Measurements from ENCODE around the gene CPNE8.
"Not testable (repeated sequence)": the region's sequence is repeated elsewhere in the genome, so short reads cannot be mapped to it uniquely, and the experiment has no call there.

CPNE8 gene

DNA sequence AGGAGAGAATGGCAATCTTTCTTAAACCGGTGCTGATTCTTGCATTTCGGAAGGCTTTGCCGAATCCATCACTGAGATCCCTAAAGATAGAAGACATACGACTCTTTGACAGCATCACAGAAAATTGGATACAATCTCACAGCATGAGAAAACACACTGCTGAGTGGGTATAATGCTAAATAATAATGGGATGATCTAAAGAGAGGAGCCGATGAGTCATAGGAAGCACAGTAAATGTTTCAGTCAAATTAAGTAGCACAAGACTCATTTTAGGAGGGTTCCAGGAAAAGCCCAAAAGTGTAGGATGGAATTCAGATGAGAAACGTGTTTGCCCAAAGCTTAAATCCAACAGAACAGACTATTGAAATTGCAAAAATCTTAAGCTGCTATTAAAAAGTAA lies 81.7 kb downstream of the CPNE8 start:
- DNase-seq: no peak

DNA sequence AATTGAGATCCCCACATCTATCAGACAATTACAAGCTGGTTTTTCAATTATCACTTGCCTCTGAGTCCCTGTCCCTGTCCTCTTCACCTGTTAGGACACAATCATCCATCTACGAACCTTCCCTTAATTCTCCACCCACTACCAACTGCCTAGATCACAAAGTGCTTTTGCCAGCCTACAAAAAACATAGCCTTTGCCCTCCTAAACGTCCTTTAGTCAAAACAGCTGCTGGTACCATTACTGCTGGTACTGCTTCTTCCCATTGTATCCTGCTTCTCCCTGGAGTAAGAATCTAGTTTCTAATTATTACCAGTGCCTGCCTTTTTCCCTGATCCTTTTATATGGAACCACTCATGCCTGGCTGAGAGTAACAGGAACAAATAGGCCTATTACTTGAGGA lies 82.1 kb downstream of the CPNE8 start:
- no peak for DNase-seq

DNA sequence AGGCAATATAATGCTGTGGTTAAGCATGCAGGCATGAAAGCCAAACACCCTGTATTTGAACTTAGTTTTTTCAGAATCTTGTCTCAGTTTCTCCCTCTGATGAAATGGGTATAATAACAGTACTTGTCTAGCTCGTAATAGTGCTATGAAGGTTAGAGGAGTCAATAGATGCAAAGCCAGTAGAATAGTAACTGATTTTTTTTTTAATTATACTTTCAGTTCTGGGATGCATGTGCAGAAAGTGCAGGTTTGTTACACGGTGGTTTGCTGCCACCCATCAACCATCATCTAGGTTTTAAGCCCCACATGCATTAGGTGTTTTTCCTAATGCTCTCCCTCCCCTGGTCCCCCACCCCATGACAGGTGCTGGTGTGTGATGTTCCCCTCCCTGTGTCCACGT lies 87.4 kb downstream of the CPNE8 start:
- no peak for DNase-seq

DNA sequence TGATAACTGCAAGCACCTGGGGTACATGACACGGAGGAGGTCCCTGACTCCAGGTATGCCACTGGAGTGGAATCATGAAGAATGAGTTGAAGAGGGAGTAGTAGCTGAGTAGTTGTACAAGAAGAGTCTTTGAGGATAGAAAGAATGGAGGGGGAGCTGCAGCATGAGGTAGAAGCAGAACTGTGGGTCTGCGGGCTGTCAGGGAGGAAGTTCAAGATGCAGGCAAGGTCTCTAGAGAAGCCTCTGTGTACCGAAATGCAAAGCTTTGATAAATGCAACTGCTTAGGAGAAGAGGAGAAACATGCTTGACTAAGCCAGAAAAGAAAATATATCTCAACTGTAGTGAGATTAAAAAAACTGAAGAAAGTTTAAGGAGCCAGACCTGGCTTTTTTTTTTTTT lies 91.5 kb downstream of the CPNE8 start:
- DNase-seq: no peak

DNA sequence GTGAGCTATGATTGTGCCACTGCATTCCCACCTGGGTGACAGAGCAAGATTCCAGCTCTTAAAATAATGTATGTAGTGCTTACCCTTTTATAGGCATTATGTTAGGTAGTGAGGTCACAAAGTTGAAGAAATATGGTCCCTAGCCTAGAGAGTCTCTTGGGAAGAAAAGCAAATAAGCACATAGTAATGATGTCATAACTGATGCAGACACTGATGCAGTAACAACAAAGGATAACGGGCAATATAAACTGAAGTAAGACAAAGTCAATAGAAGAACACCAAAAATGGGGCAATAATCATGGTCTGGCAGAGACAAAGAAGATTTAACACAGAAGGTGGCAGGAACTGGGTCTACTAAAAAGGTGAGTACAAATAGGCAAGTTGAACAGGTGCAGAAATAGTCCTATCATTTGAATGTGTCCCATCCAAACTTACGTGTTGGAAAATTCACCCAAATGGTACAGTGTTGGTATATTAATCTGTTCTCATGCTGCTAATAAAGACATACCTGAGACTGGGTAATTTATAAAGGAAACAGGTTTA lies 93.5 kb downstream of the CPNE8 start:
- no peak for DNase-seq

DNA sequence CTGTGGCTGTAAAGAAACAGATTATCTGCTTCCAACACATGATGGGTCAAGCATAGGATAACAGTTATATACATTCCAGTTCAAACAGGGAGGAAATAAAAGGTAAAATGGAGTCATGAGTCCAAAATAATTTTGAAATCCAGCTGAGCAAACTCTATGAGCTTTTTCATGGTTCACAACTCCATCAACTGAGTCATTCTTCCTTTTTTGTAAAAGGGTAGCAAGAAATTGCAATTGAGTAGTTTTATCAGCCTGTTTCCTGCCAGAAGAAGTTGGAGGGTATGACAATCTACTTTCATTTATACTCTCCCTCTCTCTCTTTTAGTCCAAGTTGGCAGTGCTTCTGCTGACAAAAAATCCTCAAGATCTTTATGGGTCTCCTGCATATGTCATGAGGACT lies 95.6 kb downstream of the CPNE8 start:
- no peak for DNase-seq

DNA sequence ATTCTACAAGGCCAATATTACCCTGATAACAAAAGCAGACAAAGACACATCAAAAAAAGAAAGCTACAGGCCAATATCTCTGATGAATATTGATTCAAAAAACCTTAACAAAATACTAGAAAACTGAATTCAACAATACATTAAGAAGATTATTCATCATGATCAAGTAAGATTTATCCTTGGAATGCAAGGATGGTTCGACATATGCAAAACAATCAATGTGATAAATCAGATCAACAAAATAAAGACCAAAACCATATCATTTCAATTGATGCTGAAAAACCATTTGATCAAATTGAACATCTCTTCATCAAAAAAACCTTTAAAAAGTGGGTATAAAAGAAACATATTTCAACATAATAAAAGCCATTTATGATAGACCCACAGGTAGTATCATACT lies 117.3 kb downstream of the CPNE8 start:
- no peak for DNase-seq

DNA sequence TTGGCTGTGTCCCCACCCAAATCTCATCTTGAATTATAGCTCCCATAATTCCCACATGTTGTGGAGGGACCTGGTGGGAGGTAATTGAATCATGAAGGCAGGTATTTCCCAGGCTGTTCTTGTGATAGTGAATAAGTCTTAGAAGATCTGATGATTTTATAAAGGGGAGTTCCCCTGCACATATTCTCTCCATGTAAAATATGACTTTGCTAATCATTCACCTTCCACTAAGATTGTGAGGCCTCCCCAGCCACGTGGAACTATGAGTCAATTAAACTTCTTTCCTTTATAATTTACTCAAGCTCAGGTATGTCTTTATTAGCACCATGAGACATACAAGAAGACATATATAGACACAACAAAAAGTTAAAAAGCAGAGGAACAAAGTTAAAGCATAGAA lies 120.0 kb downstream of the CPNE8 start:
- DNase-seq: no peak

DNA sequence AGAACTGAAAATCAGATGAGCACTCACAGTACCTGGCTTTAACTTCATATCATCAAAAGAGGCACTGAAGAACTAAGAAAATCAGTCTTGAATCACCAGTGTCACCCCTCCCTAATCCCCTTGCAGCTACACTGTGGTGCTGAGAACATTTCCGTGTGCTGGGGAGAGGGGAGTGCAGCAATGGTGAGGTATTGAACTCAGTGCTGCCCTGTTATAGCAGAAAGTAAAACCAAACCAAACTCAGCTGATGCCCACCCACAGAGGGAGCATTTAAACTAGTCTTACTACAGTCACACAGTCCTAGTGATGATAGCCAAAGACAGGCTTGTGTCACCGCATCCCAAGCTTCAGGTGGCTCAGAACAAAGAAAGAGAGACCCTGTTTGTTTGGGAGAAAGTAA lies 122.1 kb downstream of the CPNE8 start:
- no peak for DNase-seq

DNA sequence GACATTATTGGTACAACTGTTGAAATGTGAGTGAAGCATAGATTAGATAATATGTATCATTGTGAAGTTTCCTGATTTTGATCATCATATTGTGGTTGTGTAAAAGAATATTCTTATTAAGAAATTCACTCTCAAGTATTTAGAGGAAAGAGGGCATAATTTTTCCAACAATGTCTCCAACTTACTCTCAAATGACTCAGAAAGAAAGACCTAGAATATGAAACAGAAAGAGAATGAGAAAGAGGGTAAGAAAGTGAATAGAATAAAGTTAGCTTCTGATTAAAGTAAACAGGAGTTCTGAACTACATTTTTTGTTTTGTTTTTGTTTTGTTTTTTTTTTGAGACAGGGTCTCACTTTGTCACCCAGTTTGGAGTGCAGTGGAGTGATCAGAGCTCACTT lies 123.0 kb downstream of the CPNE8 start:
- DNase-seq: no peak

DNA sequence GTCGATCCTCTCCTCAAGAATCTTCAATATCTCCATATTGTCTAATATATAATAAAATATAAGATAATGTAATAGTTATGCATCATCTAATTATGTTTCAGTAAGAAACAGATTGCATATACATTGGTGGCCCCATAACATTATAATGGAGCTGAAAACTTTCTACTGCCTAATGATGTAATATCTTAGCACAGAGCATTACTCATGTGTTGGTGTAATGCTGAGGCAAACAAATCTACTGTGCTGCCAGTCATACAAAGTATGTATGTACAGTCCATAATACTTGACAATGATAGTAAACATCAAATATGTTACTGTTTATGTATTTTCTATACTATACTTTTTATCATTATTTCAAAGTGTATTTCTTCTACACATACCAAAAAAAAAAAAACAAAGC lies 128.7 kb downstream of the CPNE8 start:
- no peak for DNase-seq

DNA sequence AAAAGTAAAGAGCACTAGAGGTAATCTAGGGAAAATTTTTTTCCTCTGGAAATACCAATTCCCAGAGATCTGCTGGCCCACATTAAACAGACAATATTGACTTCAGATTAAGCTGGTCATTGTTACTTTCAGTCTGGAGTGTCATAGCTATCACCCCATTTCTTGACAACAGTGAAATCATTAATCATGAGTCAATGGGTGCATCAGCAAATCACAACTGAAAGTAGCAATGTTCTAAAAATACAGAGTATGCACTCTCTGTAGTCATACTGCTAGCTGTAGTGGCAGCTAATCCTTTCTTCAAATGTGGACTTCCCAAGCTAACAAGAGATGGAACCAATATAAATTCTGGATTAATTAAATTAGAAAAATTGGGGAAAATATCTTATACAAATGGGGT lies 129.9 kb downstream of the CPNE8 start:
- DNase-seq: peak in 1 of 5 experiments; percentile 2

DNA sequence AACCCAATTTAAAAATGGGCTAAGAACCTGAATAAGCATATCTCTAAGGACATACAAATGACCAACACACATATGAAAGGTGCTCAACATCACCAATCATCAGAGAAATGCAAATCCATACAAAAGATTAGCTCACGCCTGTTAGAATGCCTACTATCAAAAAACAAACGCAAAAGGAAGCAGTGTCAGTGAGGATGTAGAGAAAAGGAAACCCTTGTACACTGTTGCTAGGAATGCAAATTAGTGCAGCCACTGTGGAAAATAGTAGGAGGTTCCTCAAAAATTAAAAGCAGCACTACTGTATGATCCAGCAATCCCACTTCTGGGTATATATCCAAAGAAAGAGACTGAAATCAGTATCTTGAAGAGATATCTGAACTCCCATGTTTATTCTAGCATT lies 133.0 kb downstream of the CPNE8 start:
- no peak for DNase-seq

DNA sequence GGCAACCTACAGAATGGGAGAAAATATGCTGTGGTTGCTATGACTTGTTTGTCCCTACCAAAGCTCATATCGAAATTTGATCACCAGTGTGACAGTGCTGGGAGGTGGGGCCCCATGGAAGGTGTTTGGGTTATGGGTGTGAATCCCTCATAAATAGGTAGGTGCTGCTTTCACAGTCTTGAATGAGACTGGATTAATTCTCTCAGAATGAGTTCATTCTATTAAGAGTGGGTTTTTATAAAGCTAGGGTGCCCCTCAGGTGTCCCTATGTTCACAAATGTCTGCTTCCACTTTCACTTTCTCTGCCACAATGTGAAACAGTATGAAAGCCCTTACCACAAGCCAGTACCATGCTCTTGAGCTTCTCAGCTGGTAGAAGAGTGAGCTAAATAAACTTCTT lies 133.5 kb downstream of the CPNE8 start:
- DNase-seq: peak in 2 of 5 experiments; percentile 10 to 78

DNA sequence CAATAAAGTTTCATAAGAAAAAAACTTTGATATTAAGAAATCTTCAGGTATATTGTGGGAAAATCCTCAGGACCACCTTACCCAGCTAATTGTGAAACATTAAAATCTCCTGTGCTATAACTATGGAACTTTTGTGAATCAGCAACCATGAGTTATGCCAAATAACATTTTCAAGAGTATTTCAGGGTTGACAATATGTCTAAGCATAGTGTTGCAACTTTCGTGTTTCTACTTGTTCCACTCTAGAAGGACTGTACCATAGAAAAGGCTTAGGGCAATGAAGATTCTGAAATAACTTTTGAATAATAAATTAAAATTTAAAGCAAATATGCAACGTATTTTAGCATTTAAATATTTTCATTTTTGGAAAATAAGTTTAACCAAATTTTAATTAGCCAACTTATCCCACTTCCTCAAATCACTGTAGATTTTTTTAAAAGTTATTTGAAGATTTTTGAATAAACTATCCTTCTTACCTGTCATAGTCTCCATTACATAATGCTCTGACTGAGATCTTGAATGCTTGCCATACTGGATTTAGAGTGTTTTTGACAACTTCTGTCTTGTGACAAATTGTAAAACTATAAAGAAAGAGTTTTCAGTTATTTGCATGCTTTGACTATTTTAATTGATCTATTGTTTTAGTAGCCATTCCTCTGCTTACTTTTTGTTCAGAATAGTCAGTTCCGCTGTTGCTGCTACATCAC lies 143.6 kb downstream of the CPNE8 start:
- DNase-seq: no peak

DNA sequence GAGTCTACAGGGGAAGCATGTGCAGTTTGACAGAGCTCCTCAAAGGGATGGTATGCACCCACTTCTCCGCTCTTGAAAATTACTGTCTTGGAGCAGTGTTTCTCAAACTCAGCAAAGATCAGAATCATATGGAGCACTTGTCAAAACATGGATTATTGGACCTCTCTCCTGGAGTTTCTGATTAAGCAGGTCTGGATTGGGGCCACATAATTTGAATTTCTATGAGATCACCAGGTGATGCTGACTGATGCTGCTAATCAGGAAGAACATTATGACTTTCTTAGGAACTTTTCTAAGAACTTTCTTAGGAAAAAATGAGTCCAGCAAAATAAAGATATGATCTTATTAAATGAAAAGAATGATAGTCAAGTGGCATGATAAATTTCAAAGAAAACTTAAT lies 144.3 kb downstream of the CPNE8 start:
- DNase-seq: no peak

DNA sequence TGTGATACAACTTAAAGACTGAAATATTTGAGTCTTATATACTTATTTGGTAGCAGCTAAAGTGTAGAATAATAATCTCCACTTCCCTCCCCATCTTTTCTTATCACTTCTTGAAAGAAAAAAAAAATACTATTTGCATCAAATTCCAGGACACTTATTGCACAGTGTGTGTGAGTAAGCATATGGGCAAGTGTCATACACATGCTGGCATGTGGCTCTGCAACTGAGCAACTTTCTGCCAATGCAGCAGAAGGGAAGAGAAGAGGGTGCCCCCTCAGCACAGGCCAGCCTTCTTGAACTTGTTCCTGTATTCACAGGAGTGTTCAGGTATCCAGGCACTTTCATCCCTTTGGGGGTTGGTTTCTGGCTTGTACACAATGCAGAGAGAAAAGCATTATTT lies 145.8 kb downstream of the CPNE8 start:
- no peak for DNase-seq

DNA sequence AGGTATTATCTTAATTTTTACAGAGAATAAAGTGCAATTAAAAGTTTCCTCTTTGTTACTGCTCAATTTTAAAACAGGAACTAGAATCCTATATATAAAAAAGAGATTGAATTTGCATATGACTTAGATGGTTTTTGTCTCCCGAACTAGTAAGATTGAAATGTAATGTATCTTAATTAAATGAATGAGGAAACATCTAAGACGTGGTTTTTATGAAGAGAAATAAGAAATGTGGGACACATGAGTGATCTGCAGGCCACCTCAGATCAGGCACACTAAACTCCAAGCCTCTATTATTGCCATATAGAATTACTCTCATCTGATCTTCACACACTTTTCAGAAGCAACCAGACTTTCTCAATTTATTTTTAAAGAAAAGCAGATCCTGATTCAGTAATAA lies 158.6 kb downstream of the CPNE8 start:
- no peak for DNase-seq

DNA sequence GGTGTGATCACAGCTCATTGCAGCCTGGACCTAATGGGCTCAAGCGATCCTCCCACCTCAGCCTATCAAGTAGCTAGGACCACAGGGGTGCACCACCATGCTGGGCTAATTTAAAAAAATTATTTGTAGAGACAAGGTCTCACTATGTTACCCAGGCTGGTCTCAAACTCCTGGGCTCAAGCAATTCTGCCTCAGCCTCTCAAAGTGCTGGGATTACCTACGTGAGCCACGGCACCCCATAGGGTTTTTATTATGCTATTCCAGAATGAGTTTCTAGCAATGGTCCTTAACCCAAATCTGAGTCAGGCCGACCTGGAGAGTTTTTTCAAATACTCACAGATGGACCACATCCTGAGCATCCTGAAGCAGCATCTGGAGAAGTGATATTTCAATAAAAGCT lies 159.8 kb downstream of the CPNE8 start:
- no peak for DNase-seq

DNA sequence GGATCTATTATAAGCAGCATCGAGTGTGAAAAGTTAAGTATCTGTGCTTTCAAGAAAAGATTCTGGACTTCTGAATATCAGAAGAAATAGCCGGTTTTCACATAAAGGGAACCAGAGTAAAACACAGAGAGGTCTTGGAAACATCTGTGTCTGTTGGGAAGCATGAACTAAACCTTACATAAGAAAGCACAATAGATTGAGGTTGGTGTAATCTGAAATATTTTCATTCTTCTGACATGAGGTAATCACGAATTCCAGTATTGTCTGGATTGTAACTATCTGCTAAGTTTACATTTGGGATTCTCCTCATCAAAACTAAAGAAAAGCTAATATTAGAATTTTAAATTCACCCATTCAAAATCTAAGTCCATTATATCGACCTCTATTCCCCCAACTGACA lies 161.3 kb downstream of the CPNE8 start:
- no peak for DNase-seq

DNA sequence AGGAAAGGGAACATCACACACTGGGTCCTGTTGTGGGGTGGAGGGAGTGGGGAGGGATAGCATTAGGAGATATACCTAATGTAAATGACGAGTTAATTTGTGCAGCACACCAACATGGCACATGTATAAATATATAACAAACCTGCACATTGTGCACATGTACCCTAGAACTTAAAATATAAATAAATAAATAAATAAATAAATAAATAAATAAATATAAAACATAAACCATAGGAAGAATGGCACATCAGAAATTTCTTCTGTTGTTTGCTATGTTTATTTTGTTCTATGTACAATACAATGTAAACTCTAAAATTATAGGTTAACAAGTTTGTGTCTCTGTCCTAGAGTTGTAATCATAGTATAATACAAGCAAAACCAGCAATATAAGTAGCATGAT lies 162.9 kb downstream of the CPNE8 start:
- DNase-seq: not testable (repeated sequence)

DNA sequence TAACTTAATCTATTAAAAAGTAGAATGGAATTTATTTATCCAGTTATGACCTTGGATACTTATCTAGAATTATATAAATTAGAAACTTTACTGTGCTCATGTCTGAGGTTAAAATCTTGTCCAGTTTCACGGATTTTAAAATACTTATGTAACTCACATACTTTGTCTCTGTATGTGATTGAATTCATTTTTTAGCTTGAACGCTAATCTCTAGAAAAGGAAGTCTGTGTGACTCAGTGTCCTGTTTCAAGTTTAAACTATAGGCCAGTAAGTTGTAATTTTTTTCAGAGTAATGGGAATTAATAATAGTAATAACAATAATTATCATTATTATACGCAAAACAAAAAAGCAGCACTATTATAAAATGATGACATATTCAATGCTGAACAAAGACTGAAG lies 168.6 kb downstream of the CPNE8 start:
- DNase-seq: no peak

DNA sequence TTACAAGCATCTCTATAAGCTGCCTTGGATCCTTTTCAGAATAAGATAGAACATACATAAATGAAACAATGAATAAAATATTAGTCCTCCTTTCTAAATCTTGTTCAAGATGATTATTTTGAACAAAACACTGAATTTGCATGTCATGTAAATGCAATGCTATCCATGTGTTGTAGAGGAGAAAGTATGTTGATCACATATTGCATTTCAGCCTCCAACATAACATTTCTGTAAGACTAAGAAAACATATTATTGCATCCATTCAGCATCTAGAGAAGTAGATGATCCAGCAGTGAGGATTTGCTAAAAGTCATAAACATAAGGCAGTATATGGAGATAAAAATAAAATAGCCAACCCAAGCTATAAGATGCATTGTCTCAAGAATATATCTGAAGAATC lies 172.6 kb downstream of the CPNE8 start:
- DNase-seq: no peak

DNA sequence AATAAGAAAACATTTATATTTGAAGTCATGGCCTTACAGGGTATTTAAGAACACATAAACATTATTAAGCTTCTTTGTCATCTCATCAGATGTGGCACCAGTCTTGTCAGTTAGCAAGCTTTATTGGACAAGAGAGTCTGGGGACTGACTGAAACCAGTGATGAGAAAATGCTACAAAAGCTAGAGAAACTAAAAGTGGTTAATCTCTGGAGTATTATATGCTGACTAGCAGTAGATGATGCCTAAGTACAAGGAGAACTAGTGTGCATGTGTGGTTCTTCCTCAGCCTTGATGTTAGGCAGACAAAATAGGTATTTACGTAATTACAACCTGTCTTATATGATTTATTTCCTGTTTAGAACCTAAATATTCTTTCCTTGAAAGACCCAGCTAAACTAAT lies 176.5 kb downstream of the CPNE8 start:
- DNase-seq: no peak

DNA sequence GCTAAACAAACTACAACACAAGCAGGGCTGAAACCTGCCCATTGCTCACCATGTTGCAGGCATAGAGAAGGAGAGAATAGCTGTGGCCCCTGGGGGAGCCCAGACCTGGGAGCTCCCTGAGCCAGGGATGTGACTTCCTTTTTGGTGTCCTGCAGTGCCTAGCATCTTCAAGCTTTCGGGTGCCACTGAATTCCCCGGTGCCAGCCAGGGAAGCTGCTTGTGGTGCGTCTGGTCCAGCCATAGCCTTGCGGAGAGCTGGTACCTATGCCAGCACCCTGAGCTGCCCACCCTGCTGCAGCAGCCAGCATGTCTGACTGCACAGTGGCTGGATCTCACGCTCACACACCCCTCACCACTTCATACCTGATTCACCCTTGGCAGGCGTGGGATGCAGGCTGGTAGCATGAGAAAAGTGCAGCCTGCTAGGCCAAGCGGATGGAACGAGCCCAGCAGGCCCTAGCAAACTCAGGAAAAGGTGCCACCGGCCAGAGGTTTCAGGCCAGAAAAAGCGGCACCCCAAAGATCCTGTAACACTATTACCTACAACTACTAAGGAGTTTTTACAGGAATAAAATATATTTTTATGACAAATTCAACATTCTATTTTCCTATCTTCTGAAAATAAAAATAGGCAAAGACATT lies 183.7 kb downstream of the CPNE8 start:
- no peak for DNase-seq
